Measurements from ENCODE around the gene RLN3.

The RLN3 gene

GRCh38 chr19:14072535-14073260 is 44.8 kb downstream of the RLN3 start, which contains the start of gene MISP3:
Gene MISP3 (plus strand): TSS chr19:14072786. CDS start chr19:14073310, 524 bp downstream.
- DNase-seq (ENCODE audit: low read depth): peak; percentile 25
- TF ChIP-seq CTCF (conservative IDR thresholded peaks at IDR 0.05; ENCODE audit: low read depth, low read length): peak; percentile 11
- peak within 1 kb of the TSS; percentile 64 for H3K4me3 ChIP-seq (ENCODE audit: low read depth, low read length)

- peak overlapping the region; percentile 64 for H3K4me3 ChIP-seq (ENCODE audit: low read depth, low read length)
- peak; percentile 9 for TF ChIP-seq CTCF (conservative IDR thresholded peaks at IDR 0.05; ENCODE audit: low read depth, low read length)
- peak; percentile 83 for DNase-seq (ENCODE audit: low read depth)
Observed at GRCh38 chr19:14073261-14073924, 45.4 kb downstream of the RLN3 start.

GRCh38 chr19:14073925-14074838 is 46.2 kb downstream of the RLN3 start:
- peak; percentile 36 for DNase-seq (ENCODE audit: low read depth)
- TF ChIP-seq CTCF (conservative IDR thresholded peaks at IDR 0.05; ENCODE audit: low read depth, low read length): no peak
- peak overlapping the region; percentile 64 for H3K4me3 ChIP-seq (ENCODE audit: low read depth, low read length)

- no peak for DNase-seq (ENCODE audit: low read depth)
- H3K4me3 ChIP-seq (ENCODE audit: low read depth, low read length): no peak overlapping the region
- TF ChIP-seq CTCF (conservative IDR thresholded peaks at IDR 0.05; ENCODE audit: low read depth, low read length): no peak
Observed at GRCh38 chr19:14078411-14078810, 50.5 kb downstream of the RLN3 start.
